ENCODE measurements around the gene RASSF3.

DNA sequence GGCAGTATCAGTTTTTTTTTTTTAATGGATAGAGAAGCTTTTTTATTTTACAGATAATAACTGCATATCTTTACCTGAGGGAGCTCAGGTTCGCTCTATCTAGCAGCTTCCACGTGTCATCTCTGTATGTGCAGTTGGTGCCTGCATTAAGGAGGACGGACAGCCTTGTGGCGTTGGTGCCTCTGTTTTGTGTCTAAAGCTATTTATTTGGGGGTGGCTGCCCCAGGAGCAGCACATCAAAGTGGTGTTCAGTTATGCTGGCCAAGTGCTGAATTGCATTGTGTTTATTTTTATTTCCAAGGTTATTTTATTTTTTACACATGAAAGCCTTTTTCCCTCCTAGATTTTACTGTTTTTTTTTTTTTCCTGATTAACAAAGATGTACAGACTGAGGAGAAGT, 59.7 kb downstream of the RASSF3 start:
- TF ChIP-seq POLR2AphosphoS5 (IDR thresholded peaks at IDR 0.05; ENCODE audit: low read depth, low read length) (no peak), POLR2A (IDR thresholded peaks at IDR 0.05; ENCODE audit: low read depth, low read length) (no peak), TAF1 (IDR thresholded peaks at IDR 0.05; ENCODE audit: low read depth, low read length) (no peak), PAX5 (IDR thresholded peaks at IDR 0.05; ENCODE audit: insufficient read depth, low read length, severe bottlenecking) (no peak)

Measured in GM12891 (cell line).